GM12872 (cell line): ENCODE measurements around the gene SATL1.

ENCODE experiments used
- TF ChIP-seq, protein P1 (sequence below): IDR thresholded peaks from 3 replicates; pipeline ENCODE4 v1.5.1; 2011; ENCODE audit warnings: low read depth, mild to moderate bottlenecking, low read length, moderate library complexity; ENCODE audit not compliant: insufficient read depth

Gene SATL1, protein sequence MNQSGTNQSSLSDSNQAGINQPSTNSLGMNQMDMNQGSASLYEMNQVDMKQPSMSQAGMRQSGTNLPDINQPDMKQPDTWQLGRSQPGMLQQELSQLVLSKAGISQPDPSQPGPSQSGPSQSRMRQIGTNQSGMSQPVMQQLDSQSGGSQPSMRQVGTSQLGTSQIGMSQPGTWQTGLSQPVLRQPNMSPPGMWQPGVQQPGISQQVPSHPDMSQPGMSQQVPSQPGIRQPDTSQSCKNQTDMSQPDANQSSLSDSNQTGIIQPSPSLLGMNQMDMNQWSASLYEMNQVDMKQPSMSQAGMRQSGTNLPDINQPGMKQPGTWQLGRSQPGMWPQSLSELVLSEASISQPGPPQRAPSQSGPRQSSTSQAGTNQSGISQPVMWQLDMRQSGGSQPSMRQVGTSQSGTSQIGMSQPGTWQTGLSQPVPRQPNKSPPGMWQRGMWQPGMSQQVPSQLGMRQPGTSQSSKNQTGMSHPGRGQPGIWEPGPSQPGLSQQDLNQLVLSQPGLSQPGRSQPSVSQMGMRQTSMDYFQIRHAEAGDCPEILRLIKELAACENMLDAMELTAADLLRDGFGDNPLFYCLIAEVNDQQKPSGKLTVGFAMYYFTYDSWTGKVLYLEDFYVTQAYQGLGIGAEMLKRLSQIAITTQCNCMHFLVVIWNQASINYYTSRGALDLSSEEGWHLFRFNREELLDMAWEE

DNA sequence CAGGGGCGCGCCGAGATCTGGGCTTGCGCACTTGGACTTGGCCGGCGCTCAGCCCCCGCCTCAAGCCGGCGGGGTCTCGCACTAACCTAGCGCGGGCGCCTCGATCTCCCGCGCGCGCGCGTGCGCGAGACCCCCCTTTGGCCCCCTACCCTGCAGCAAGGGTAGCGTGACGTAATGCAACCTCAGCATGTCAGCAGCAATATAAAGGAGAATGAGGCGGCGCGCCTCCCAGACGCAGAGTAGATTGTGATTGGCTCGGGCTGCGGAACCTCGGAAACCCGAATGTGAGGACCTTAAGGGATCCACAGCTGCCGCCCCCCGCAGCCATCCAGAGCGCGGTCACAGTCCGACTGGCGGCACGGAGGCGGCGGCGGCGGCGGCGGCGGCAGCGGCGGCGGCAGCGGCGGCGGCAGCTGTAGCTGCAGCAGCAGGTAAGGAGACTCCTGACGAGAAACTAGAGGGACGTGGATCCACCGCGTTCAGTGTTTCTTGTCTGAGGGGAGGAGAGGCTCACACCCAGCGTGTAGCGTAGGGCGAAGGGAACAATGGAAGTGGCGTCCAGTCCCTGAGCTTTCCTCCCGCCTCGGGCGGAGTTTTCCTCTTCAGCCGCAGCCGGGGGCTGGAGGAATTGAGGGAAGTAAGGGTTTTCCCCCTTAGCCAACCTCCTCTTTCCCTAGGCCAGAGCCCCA is at the start of gene SATL1, which contains the start of gene ZNF711:
Gene SATL1 (minus strand): TSS at position 19 of the 689 bp plus-strand sequence. CDS start 134,811 bp downstream, outside the sequence.
Gene ZNF711 (plus strand): TSS at position 231 of the 689 bp plus-strand sequence. CDS start 3,582 bp downstream, outside the sequence.
- TF ChIP-seq, protein P1, sequence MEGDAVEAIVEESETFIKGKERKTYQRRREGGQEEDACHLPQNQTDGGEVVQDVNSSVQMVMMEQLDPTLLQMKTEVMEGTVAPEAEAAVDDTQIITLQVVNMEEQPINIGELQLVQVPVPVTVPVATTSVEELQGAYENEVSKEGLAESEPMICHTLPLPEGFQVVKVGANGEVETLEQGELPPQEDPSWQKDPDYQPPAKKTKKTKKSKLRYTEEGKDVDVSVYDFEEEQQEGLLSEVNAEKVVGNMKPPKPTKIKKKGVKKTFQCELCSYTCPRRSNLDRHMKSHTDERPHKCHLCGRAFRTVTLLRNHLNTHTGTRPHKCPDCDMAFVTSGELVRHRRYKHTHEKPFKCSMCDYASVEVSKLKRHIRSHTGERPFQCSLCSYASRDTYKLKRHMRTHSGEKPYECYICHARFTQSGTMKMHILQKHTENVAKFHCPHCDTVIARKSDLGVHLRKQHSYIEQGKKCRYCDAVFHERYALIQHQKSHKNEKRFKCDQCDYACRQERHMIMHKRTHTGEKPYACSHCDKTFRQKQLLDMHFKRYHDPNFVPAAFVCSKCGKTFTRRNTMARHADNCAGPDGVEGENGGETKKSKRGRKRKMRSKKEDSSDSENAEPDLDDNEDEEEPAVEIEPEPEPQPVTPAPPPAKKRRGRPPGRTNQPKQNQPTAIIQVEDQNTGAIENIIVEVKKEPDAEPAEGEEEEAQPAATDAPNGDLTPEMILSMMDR: no peak

- TF ChIP-seq, protein P1: no peak
These were observed 45.6 kb upstream of the SATL1 start for GRCh38 chrX:85288992-85289723.

DNA sequence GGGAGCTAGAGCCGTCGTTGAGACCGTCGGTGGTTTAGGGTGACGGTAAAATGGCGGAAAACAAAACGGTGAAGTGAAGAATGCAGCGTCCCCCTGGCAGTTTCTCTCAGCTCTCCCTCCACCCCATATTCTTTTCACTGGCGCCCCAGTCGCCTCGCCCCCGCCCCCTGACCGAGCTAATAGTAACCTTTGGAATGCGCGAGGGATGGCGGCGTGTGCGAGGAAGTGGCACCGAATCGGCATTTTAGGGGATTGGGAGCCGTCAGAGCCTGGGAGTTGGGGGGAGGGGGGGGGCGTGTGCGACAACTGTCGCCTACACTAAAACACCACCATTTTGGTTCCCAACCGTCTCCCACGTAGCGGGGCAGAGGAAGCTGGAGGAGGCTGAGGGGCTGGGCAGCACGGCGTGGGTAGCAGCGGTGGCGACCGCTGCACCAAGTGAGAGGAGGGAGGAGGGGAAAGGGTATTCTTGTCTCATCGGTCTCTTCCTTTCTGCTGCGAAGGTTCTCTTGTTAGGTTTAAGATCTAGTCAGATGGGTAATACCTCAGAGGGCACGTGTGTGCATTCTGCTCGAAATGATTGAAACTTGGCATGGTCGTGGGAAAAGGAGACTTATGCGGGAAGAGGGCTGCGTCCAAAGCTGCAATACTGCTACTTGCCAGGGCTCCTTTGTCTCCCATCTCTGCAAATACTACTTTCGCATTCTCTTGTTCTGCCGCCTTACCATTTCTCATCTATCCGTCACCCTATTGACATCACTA is 1.1 kb upstream of the SATL1 start:
- TF ChIP-seq, protein P1: no peak

DNA sequence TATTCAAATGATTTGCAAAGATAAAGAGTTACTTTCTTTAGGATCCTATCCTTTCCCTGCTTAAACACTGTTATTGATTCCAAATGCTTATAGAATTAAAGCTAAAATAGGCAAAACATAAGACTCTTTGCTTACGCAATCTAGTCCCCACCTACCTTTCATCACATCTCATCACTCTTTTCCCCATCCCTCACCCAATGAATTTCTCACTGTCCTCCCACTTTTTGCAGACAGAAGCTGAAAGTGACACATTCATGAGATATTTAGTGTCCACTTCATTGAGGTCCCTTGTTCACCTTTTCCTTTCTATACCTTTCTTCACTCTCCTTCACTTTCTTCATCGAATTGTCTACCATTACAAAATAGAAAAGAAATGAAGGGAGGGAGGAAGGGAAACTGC is 424 bp downstream of the SATL1 start:
- TF ChIP-seq, protein P1: no peak

- TF ChIP-seq, protein P1: no peak
These were observed 20.2 kb downstream of the SATL1 start for GRCh38 chrX:85223359-85223758.

DNA sequence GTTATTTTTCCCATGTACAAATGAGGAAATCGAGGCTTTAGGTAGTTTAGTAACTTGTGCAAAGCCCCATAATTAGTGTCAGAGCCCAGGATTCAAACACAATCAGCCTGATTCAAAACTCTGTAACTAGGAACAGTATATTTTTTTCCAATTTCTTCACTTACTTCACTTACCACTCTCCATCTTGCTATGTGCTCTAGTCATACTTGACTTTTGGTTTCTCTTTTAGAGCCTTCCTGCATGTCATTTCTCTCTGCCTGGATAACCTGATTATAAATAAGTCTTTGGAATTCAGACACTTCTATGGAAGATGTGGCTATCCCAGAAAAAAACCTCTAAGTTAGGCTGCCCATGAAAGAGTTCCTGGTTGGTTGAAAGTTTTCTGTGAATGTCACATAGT is 22.2 kb downstream of the SATL1 start:
- TF ChIP-seq, protein P1: no peak
